Peyer's patch (tissue), 4 donors: Measurements from ENCODE around the gene B4GALNT2. TPM values are rescaled to one million over a fixed set of nuclear protein-coding genes. Genes with fewer than 3 reads are reported as not detected.
A peak's percentile ranks its signal among the peaks of the same experiment; 100 is the strongest.
"Not testable (repeated sequence)": the region's sequence is repeated elsewhere in the genome, so short reads cannot be mapped to it uniquely, and the experiment has no call there.

ENCODE experiments used
- DNase-seq, 3 donors: peaks; one replicate each; pipeline ENCODE4 v3.0.0-alpha.2; 2017 to 2019
- H3K27ac ChIP-seq, 4 donors: fragments of 200-600 bp; sonication (generic); one replicate each; pipeline ENCODE4 v1.5.1; 2016 to 2019
- H3K27me3 ChIP-seq, 2 donors: fragments of 200-600 bp; sonication (generic); one replicate each; pipeline ENCODE4 v1.5.1; 2019
- H3K36me3 ChIP-seq, 3 donors: fragments of 200-600 bp; sonication (generic); one replicate each; pipeline ENCODE4 v1.5.1; 2016 to 2019
- H3K4me1 ChIP-seq, 4 donors: fragments of 200-600 bp; sonication (generic); one replicate each; pipeline ENCODE4 v1.5.1; 2016 to 2019
- H3K4me3 ChIP-seq, 4 donors: fragments of 200-600 bp; sonication (generic); 1 replicate in 3 of 4; 2 replicates in 1 of 4; pipeline ENCODE4 v1.5.1; 2016 to 2019; ENCODE audit warnings: mild to moderate bottlenecking in 1 of 4
- H3K9me3 ChIP-seq, 4 donors: fragments of 200-600 bp; sonication (generic); one replicate each; pipeline ENCODE4 v1.5.1; 2016 to 2019; ENCODE audit warnings: mild to moderate bottlenecking in 1 of 4
- POLR2A ChIP-seq, 2 donors: fragments of 450-650 bp; IDR thresholded peaks; one replicate each; pipeline ENCODE4 v1.5.1; 2017; ENCODE audit warnings: antibody characterized with exemption in 2 of 2, mild to moderate bottlenecking in 2 of 2, moderate library complexity in 2 of 2
- total RNA-seq, 4 donors: library from RNA; depleted of rRNA; stranded (reverse); fragments of >200 nt; gene quantifications; one replicate each; pipeline ENCODE4 v1.1.0, GENCODE V29; 2016
- TF ChIP-seq, protein P1 (sequence below), 6 experiments: fragments of 450-650 bp in 4 of 6; fragments of 200-600 bp in 2 of 6; sonication (generic) in 1 of 6; IDR thresholded peaks; one replicate each; pipeline ENCODE4 v1.5.1; 2017 to 2019; ENCODE audit warnings: antibody characterized with exemption in 6 of 6, mild to moderate bottlenecking in 3 of 6, moderate library complexity in 1 of 6

The B4GALNT2 gene
- total RNA-seq, 4 donors from 2014 or later = 0.83 to 11.2 (median 7.5) TPM

- no peaks in the 10 kb centered on the region for H3K36me3 ChIP-seq
- H3K4me1 ChIP-seq = no peaks in the 10 kb centered on the region
- no peaks in the 10 kb centered on the region for H3K27me3 ChIP-seq
- no peak for DNase-seq
- H3K4me3 ChIP-seq = no peak overlapping the region
- no peak for TF ChIP-seq POLR2A (IDR thresholded peaks at IDR 0.05)
- H3K9me3 ChIP-seq = peaks cover 0 to 2% (median under 1%) of the 10 kb centered on the region in 4 donors
- H3K27ac ChIP-seq = no peak overlapping the region
These were observed 37.6 kb downstream of the B4GALNT2 start for GRCh38 chr17:49170216-49170615.

GRCh38 chr17:49170711-49171110, 38.1 kb downstream of the B4GALNT2 start:
- not testable (repeated sequence) for DNase-seq, H3K27me3 ChIP-seq, H3K27ac ChIP-seq, H3K36me3 ChIP-seq, H3K4me3 ChIP-seq, H3K9me3 ChIP-seq, H3K4me1 ChIP-seq

GRCh38 chr17:49175978-49176377, 43.4 kb downstream of the B4GALNT2 start:
- not testable (repeated sequence) for H3K27ac ChIP-seq, H3K4me1 ChIP-seq, DNase-seq, H3K27me3 ChIP-seq, H3K4me3 ChIP-seq, H3K36me3 ChIP-seq
- H3K9me3 ChIP-seq = peaks cover 0 to 17% (median 9%) of the 10 kb centered on the region in 4 donors

GRCh38 chr17:49180303-49180702, 47.7 kb downstream of the B4GALNT2 start:
- Histone ChIP-seq H3K4me1 (no peaks in the 10 kb centered on the region), H3K27me3 (no peaks in the 10 kb centered on the region), H3K9me3 (peaks cover 0 to 15% (median 12%) of the 10 kb centered on the region in 4 donors), H3K4me3 (no peak overlapping the region), H3K27ac (no peak overlapping the region), H3K36me3 (no peaks in the 10 kb centered on the region)
- TF ChIP-seq POLR2A (IDR thresholded peaks at IDR 0.05) = no peak
- TF ChIP-seq, protein P1, sequence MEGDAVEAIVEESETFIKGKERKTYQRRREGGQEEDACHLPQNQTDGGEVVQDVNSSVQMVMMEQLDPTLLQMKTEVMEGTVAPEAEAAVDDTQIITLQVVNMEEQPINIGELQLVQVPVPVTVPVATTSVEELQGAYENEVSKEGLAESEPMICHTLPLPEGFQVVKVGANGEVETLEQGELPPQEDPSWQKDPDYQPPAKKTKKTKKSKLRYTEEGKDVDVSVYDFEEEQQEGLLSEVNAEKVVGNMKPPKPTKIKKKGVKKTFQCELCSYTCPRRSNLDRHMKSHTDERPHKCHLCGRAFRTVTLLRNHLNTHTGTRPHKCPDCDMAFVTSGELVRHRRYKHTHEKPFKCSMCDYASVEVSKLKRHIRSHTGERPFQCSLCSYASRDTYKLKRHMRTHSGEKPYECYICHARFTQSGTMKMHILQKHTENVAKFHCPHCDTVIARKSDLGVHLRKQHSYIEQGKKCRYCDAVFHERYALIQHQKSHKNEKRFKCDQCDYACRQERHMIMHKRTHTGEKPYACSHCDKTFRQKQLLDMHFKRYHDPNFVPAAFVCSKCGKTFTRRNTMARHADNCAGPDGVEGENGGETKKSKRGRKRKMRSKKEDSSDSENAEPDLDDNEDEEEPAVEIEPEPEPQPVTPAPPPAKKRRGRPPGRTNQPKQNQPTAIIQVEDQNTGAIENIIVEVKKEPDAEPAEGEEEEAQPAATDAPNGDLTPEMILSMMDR (IDR thresholded peaks at IDR 0.05) = peak; percentile 63 to 90 (median 76)
- DNase-seq = peak; percentile 63 to 87 (median 75)

- no peaks in the 10 kb centered on the region for H3K27me3 ChIP-seq
- H3K9me3 ChIP-seq = peaks cover 0 to 16% (median 6%) of the 10 kb centered on the region in 4 donors
- TF ChIP-seq, protein P1 (IDR thresholded peaks at IDR 0.05) = no peak
- no peak for TF ChIP-seq POLR2A (IDR thresholded peaks at IDR 0.05)
- no peaks in the 10 kb centered on the region for H3K4me1 ChIP-seq
- H3K4me3 ChIP-seq = no peak overlapping the region
- no peaks in the 10 kb centered on the region for H3K36me3 ChIP-seq
- no peak for DNase-seq
- no peak overlapping the region for H3K27ac ChIP-seq
These were observed 48.5 kb downstream of the B4GALNT2 start for GRCh38 chr17:49180998-49181635.

DNA sequence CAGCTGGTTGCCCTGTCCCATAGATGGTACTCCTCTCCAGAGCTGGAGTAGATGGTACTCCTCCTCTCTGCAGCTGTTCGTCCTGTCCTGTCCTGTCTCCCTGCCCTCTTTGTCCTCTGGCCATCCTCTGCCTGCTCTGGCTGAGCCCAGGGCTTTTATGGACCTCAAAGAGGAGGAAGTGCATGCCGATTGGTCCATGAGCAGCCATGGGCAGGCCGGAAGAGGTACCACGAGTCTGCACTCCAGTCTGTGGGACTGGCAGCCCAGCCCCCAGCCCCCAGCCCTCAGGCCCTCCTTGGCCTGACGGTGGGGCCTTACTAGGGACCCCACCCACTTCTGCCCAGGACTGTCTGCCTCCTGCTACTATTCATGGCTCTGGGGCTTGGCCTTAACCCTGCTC, 50.8 kb downstream of the B4GALNT2 start:
- no peak for TF ChIP-seq POLR2A (IDR thresholded peaks at IDR 0.05)
- no peaks in the 10 kb centered on the region for H3K27me3 ChIP-seq
- DNase-seq = no peak
- H3K36me3 ChIP-seq = no peaks in the 10 kb centered on the region
- no peaks in the 10 kb centered on the region for H3K4me1 ChIP-seq
- H3K4me3 ChIP-seq = no peak overlapping the region
- H3K27ac ChIP-seq = no peak overlapping the region
- H3K9me3 ChIP-seq = peaks cover 0 to 10% (median 2%) of the 10 kb centered on the region in 4 donors

- no peak for DNase-seq
- H3K36me3 ChIP-seq = no peaks in the 10 kb centered on the region
- no peak overlapping the region for H3K4me3 ChIP-seq
- no peaks in the 10 kb centered on the region for H3K4me1 ChIP-seq
- peaks cover 0 to 10% (median 2%) of the 10 kb centered on the region in 4 donors for H3K9me3 ChIP-seq
- no peaks in the 10 kb centered on the region for H3K27me3 ChIP-seq
- no peak overlapping the region for H3K27ac ChIP-seq
- TF ChIP-seq, protein P1 (IDR thresholded peaks at IDR 0.05) = no peak
- no peak for TF ChIP-seq POLR2A (IDR thresholded peaks at IDR 0.05)
These were observed 51.2 kb downstream of the B4GALNT2 start for GRCh38 chr17:49183801-49184200.

GRCh38 chr17:49184522-49184921, 52.0 kb downstream of the B4GALNT2 start:
- not testable (repeated sequence) for DNase-seq, H3K27me3 ChIP-seq, H3K36me3 ChIP-seq, H3K27ac ChIP-seq, H3K4me1 ChIP-seq, H3K4me3 ChIP-seq
- H3K9me3 ChIP-seq = peaks cover 0 to 10% (median 2%) of the 10 kb centered on the region in 4 donors

- not testable (repeated sequence) for H3K4me3 ChIP-seq, DNase-seq, H3K36me3 ChIP-seq, H3K4me1 ChIP-seq, H3K27ac ChIP-seq, H3K27me3 ChIP-seq
- H3K9me3 ChIP-seq = peaks cover 0 to 10% (median 2%) of the 10 kb centered on the region in 4 donors
These were observed 52.8 kb downstream of the B4GALNT2 start for GRCh38 chr17:49185381-49185780.
